ENCODE data around the gene FAM133A.

- TF ChIP-seq CTCF (IDR thresholded peaks at IDR 0.05) (no peak), EZH2 (IDR thresholded peaks at IDR 0.05; ENCODE audit: borderline replicate concordance, insufficient read depth, low read depth, low read length, poor library complexity, severe bottlenecking) (no peak)
Measured at GRCh38 chrX:93660575-93660974, 13.4 kb upstream of the FAM133A start.
